Measurements from ENCODE around the gene FAM83F. TPM values are rescaled to one million over a fixed set of nuclear protein-coding genes. Genes with fewer than 3 reads are reported as not detected.

Gene FAM83F
- total RNA-seq, 2 experiments from 2014 or later = not detected

DNA sequence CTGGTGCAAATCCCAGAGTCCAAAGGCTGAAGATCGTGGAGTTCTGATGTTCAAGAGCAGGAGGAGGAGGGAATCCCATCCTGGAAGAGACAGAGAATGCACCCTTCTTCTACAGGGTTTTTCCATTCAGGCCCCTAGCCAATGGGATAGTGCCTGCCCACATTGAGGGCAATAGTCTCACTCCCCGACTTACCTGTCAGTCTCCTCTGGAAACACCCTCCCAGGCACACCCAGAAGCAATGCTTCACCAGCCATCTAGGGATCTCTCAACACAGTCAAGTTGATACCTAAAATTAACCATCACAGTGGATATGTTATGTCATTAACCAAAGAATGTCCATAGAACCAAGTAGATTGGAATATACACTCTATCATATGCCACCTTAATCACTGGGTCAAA lies 72.9 kb downstream of the FAM83F start:
- Histone ChIP-seq H4K20me1 (ENCODE audit: insufficient read depth, low read length) (peaks cover 4% of the 10 kb centered on the region; the same call in 1 of the 2 replicates), H2AFZ (ENCODE audit: low read length) (no peak overlapping the region), H3K4me2 (ENCODE audit: low read length) (no peak overlapping the region), H3K79me2 (ENCODE audit: insufficient read depth, low read depth, low read length) (peaks cover 39% of the 10 kb centered on the region; the same call in 1 of the 2 replicates), H3K4me1 (ENCODE audit: insufficient read depth, low read length, poor library complexity, severe bottlenecking) (no peaks in the 10 kb centered on the region), H3K9me3 (ENCODE audit: low read length) (no peaks in the 10 kb centered on the region), H3K27ac (ENCODE audit: low read depth, low read length, poor library complexity, severe bottlenecking) (no peak overlapping the region), H3K9me2 (ENCODE audit: insufficient read depth, low read length) (no peaks in the 10 kb centered on the region), H3K36me3 (ENCODE audit: insufficient read depth, low read length) (no peaks in the 10 kb centered on the region), H3K4me3 (ENCODE audit: low read depth, low read length, poor library complexity, severe bottlenecking) (no peak overlapping the region)
- no TSS peak for BruUV-seq (replicated peaks)
- no peak for TF ChIP-seq EZH2phosphoT487 (IDR thresholded peaks at IDR 0.05; ENCODE audit: borderline replicate concordance, low read depth, low read length)
- TF ChIP-seq, protein P1, sequence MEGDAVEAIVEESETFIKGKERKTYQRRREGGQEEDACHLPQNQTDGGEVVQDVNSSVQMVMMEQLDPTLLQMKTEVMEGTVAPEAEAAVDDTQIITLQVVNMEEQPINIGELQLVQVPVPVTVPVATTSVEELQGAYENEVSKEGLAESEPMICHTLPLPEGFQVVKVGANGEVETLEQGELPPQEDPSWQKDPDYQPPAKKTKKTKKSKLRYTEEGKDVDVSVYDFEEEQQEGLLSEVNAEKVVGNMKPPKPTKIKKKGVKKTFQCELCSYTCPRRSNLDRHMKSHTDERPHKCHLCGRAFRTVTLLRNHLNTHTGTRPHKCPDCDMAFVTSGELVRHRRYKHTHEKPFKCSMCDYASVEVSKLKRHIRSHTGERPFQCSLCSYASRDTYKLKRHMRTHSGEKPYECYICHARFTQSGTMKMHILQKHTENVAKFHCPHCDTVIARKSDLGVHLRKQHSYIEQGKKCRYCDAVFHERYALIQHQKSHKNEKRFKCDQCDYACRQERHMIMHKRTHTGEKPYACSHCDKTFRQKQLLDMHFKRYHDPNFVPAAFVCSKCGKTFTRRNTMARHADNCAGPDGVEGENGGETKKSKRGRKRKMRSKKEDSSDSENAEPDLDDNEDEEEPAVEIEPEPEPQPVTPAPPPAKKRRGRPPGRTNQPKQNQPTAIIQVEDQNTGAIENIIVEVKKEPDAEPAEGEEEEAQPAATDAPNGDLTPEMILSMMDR (conservative IDR thresholded peaks at IDR 0.05; ENCODE audit: low read length) = no peak
- ChIA-PET POLR2A (no interaction called here), CTCF (ENCODE audit: unreplicated experiment) (no interaction called here)
- DNase-seq (ENCODE audit: low spot score) = no peak
- intact Hi-C loops (cut with micrococcal nuclease; ENCODE audit: unreplicated experiment) = no loop called here

DNA sequence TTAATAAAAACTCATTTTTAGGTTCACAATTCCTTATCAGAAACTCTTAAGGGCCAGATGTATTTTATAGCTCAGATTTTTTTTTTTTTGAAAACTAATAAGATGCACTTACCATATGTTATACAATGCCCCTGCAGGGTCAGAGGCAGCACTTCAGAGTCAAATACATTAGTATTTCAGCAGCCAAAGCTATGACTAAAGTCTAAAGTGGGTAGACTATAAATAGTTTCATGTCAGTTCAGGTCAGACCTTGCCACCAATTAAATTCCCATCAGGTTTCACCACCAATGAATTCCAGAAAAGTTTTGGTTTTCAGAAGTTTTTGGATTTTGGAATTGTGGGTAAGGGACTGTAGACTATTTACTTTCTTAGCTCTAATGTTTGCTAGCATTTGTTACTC lies 75.9 kb downstream of the FAM83F start:
- H4K20me1 ChIP-seq (ENCODE audit: insufficient read depth, low read length) = peaks cover 4% of the 10 kb centered on the region; the same call in 1 of the 2 replicates
- H3K9me3 ChIP-seq (ENCODE audit: low read length) = no peaks in the 10 kb centered on the region
- POLR2A ChIA-PET = interaction anchor here (0.6 to 1.3 kb wide), 2 partner anchors 14 to 75 kb away, joined by 4 read pairs; no protein-coding TSS in a partner anchor
- BruUV-seq (replicated peaks) = no TSS peak
- intact Hi-C loops (cut with micrococcal nuclease; ENCODE audit: unreplicated experiment) = no loop called here
- H3K4me2 ChIP-seq (ENCODE audit: low read length) = no peak overlapping the region
- no peaks in the 10 kb centered on the region for H3K36me3 ChIP-seq (ENCODE audit: insufficient read depth, low read length)
- H3K79me2 ChIP-seq (ENCODE audit: insufficient read depth, low read depth, low read length) = peaks cover 27% of the 10 kb centered on the region; the same call in 1 of the 2 replicates
- CTCF ChIA-PET (ENCODE audit: unreplicated experiment) = no interaction called here
- H2AFZ ChIP-seq (ENCODE audit: low read length) = no peak overlapping the region
- no peak for TF ChIP-seq EZH2phosphoT487 (IDR thresholded peaks at IDR 0.05; ENCODE audit: borderline replicate concordance, low read depth, low read length)
- TF ChIP-seq, protein P1 (conservative IDR thresholded peaks at IDR 0.05; ENCODE audit: low read length) = no peak
- no peak for DNase-seq (ENCODE audit: low spot score)
- no peaks in the 10 kb centered on the region for H3K4me1 ChIP-seq (ENCODE audit: insufficient read depth, low read length, poor library complexity, severe bottlenecking)
- no peak overlapping the region for H3K4me3 ChIP-seq (ENCODE audit: low read depth, low read length, poor library complexity, severe bottlenecking)
- no peak overlapping the region for H3K27ac ChIP-seq (ENCODE audit: low read depth, low read length, poor library complexity, severe bottlenecking)
- no peaks in the 10 kb centered on the region for H3K9me2 ChIP-seq (ENCODE audit: insufficient read depth, low read length)

GRCh38 chr22:40071720-40072119 lies 77.0 kb downstream of the FAM83F start:
- Histone ChIP-seq H3K79me2 (ENCODE audit: insufficient read depth, low read depth, low read length) (peaks cover 20% of the 10 kb centered on the region; the same call in 1 of the 2 replicates), H3K4me2 (ENCODE audit: low read length) (no peak overlapping the region), H3K9me2 (ENCODE audit: insufficient read depth, low read length) (no peaks in the 10 kb centered on the region), H3K36me3 (ENCODE audit: insufficient read depth, low read length) (no peaks in the 10 kb centered on the region), H2AFZ (ENCODE audit: low read length) (no peak overlapping the region), H3K27ac (ENCODE audit: low read depth, low read length, poor library complexity, severe bottlenecking) (no peak overlapping the region), H3K4me1 (ENCODE audit: insufficient read depth, low read length, poor library complexity, severe bottlenecking) (no peaks in the 10 kb centered on the region), H3K4me3 (ENCODE audit: low read depth, low read length, poor library complexity, severe bottlenecking) (no peak overlapping the region), H3K9me3 (ENCODE audit: low read length) (no peaks in the 10 kb centered on the region), H4K20me1 (ENCODE audit: insufficient read depth, low read length) (peaks cover 4% of the 10 kb centered on the region; the same call in 1 of the 2 replicates)
- ChIA-PET CTCF (ENCODE audit: unreplicated experiment) (no interaction called here), POLR2A (interaction anchor here (1.3 kb wide), 1 partner anchor 15 kb away, joined by 4 read pairs; no protein-coding TSS in a partner anchor)
- intact Hi-C loops (cut with micrococcal nuclease; ENCODE audit: unreplicated experiment) = no loop called here
- no TSS peak for BruUV-seq (replicated peaks)
- no peak for DNase-seq (ENCODE audit: low spot score)
- no peak for TF ChIP-seq EZH2phosphoT487 (IDR thresholded peaks at IDR 0.05; ENCODE audit: borderline replicate concordance, low read depth, low read length)
- TF ChIP-seq, protein P1 (conservative IDR thresholded peaks at IDR 0.05; ENCODE audit: low read length) = no peak

Data from OCI-LY7 (cell line).